ENCODE data around the gene DOCK2.

GRCh38 chr5:170006021-170006420, 368.9 kb downstream of the DOCK2 start:
- TF ChIP-seq CTCF (IDR thresholded peaks at IDR 0.05; ENCODE audit: borderline replicate concordance, extremely low read depth, low read length, poor library complexity, severe bottlenecking) (no peak), EZH2 (IDR thresholded peaks at IDR 0.05; ENCODE audit: borderline replicate concordance, low read depth, low read length, severe bottlenecking) (no peak)
